ENCODE data around the gene ANKRD39.
"Not testable (repeated sequence)": the region's sequence is repeated elsewhere in the genome, so short reads cannot be mapped to it uniquely, and the experiment has no call there.

DNA sequence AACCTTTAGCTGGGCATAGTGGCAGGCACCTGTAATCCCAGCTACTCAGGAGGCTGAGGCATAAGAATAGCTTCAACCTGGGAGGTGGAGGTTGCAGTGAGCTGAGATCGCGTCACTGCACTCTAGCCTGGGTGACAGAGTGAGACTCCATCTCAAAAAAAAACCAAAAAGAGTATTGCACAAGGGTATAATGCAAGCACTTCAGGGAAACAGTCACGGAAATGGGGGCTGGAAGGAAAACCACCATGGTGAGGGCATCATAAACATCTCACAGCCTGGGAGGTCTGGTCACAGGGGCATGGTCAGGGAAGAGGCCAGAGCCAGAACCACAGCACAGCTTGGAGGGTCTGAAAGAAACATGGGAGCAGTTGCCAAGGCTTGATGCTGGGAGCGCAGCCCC, 5.2 kb upstream of the ANKRD39 start:
- not testable (repeated sequence) for TF ChIP-seq POLR2AphosphoS5, POLR2A, SPI1 (IDR thresholded peaks at IDR 0.05; ENCODE audit: low read depth, low read length)

Measured in GM12891 (cell line).